Stimulated activated CD8-positive, alpha-beta memory T cell treated with anti-CD3 and anti-CD28 coated beads, Interleukin-7, amount 100 ng/mL, for 48 hours (primary cell): Measurements from ENCODE around the gene CHD2.
"Not testable (repeated sequence)": the region's sequence is repeated elsewhere in the genome, so short reads cannot be mapped to it uniquely, and the experiment has no call there.

Experiments used
- DNase-seq, 2 donors: peaks; one replicate each; pipeline ENCODE4 v3.0.0-alpha.2; 2020; ENCODE audit warnings: low read depth in 1 of 2; ENCODE audit errors: extremely low read depth in 1 of 2

CHD2 gene

DNA sequence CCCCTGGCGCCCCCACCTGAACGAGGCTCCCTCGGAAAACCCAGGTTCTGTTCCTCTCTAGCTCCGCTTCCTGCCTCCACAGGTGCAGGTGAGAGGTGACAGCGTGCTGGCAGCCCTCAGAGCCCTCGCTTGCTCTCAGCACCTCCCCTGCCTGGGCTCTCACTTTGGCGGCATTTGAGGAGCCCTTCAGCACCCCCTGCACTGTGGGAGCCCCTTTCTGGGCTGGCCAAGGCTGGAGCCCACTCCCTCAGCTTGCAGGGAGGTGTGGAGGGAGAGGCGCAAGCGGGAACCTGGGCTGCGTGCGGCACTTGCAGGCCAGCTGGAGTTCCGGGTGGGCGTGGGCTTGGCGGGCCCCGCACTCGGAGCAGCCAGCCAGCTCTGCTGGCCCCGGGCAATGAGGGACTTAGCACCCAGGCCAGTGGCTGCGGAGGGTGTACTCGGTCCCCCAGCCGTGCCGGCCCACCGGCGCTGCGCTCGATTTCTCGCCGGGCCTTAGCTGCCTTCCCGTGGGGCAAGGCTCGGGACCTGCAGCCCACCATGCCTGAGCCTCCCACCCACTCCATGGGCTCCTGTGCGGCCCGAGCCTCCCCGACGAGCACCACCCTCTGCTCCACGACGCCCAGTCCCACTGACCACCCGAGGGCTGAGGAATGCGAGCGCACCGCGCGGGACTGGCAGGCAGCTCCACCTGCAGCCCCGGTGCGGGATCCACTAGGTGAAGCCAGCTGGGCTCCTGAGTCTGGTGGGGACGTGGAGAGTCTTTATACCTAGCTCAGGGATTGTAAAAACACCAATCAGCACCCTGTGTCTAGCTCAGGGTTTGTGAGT lies 131.6 kb downstream of the CHD2 start:
- not testable (repeated sequence) for DNase-seq

GRCh38 chr15:93032515-93033206 lies 132.5 kb downstream of the CHD2 start:
- DNase-seq = not testable (repeated sequence)

GRCh38 chr15:93033434-93034045 lies 133.4 kb downstream of the CHD2 start:
- DNase-seq = no peak

DNA sequence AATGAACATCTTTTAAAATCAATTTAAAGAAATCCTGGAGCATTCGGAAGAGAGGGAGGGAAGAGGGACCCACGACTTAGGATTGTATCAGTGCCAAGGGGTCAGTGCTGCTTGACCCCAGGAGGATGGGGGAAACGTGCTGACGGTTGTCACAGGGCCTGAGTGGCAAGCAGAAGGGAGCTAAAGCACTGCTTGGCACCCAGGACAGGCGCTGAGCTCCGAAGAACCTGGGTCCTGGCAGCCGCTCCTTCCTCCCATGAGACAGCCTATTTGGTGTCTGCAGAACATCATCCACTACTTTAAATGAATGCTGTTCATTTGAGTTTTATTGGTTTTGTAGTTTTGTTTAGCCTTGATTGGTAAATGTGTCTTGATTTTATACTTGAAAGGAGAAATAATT lies 134.4 kb downstream of the CHD2 start:
- no peak for DNase-seq

- no peak for DNase-seq
Measured at GRCh38 chr15:93035092-93035915, 135.2 kb downstream of the CHD2 start.

GRCh38 chr15:93035953-93036810 lies 136.1 kb downstream of the CHD2 start:
- DNase-seq = peak in 1 of 2 donors; percentile 24

GRCh38 chr15:93036951-93037819 lies 137.1 kb downstream of the CHD2 start:
- no peak for DNase-seq

DNA sequence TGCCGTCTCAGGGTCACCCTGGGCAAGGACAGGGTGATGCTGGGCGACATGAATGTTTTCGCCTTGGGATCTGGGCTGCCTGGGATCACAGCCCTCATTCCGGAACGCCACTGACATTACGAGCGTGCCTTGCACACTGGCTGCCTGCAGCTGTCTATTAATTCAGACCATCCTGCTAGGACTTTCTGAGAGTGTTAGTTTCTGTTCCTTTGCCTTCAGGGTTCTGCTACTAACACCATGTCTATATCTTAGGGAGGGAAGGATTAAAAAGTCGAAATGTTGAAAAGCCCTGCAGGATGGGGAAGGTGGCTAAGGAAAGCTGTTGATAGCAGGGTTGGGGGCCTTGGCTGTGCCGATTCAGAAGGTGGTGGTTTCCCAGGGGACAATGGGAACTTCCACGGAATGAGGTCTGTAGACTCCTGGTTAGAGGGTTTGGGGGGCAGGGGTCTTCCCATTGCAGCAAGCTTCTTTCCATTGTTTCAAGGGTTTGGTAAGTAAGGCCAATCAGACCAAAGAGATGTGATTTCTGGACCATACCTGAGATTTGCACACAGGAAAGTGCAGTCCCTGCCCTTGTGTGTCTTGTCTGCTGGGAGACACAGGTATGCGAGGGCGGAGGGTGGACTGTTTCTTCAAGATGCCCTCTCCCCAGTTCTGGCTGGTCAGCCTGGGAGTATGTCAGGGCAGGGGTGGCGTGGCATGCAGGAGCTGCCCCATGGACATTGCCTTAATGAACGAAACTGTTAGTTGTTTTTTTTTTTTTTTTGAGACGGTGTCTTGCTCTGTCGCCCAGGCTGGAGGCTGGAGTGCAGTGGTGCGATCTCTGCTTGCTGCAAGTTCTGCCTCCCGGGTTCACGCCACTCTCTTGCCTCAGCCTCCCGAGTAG lies 137.9 kb downstream of the CHD2 start:
- DNase-seq = no peak

DNA sequence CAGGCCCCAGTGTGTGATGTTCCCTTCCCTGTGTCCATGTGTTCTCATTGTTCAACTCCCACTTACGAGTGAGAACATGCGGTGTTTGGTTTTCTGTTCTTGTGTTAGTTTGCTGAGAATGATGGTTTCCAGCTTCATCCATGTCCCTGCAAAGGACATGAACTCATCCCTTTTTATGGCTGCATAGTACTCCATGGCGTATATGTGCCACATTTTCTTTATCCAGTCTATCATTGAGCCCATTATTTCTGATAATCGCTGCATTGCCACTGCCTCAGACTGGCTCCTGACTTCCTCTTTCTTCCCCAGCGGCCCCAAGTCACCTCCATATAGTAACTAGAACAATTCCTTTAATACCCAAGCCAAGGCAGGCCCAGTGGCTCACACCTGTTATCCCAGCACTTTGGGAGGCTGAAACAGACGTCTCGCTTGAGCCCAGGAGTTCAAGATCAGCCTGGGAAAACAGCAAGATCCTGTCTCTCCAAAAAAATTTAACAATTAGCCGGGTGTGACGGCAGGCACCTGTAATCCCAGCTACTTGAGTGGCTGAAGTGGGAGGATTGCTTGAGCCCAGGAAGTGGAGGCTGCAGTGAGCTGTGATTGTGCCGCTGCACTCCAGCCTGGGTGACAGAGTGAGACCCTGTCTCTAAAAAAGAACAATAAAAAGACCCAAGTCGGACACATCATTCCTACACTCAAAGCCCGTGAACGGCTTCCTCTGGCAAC lies 139.6 kb downstream of the CHD2 start:
- DNase-seq = not testable (repeated sequence)

- DNase-seq = no peak
Measured at GRCh38 chr15:93040288-93041158, 140.4 kb downstream of the CHD2 start.

DNA sequence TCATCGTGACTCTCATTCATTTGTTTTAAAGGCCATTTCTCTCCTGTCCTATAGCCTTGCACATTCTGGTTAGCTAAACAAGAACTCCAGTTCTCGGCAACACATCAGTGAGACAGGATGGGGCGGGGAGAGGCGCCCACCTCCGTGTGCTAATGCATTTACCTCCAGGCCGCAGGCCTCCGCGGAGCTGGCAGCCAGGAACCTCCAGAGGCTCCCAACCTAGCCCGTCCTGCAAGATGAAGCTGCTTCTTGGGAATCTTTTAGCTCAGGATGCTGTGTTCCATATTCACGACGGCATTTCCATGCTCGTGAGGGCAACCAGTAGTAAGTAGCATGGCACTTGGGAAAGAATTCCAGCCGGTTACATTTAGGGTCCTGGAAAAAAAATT lies 141.0 kb downstream of the CHD2 start:
- DNase-seq = no peak

DNA sequence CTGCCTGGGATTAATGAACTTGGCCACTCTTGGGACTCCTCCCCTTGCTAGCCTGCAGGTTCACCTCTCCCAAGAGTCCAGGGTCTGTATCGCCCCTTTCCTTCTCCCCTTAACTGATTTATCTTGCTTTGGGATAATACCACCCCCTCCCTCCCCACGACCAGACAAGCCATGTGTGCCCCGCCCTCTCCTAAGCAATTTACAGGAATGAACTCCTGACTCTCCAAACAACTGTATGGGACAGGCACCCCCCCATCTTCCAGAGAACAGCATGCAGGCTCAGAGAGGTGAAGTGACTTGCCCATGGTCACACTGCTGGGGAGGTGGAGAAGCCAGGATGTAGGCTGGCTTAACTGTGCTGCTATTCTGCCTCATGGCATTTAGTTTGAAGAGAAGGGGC lies 142.1 kb downstream of the CHD2 start:
- no peak for DNase-seq

DNA sequence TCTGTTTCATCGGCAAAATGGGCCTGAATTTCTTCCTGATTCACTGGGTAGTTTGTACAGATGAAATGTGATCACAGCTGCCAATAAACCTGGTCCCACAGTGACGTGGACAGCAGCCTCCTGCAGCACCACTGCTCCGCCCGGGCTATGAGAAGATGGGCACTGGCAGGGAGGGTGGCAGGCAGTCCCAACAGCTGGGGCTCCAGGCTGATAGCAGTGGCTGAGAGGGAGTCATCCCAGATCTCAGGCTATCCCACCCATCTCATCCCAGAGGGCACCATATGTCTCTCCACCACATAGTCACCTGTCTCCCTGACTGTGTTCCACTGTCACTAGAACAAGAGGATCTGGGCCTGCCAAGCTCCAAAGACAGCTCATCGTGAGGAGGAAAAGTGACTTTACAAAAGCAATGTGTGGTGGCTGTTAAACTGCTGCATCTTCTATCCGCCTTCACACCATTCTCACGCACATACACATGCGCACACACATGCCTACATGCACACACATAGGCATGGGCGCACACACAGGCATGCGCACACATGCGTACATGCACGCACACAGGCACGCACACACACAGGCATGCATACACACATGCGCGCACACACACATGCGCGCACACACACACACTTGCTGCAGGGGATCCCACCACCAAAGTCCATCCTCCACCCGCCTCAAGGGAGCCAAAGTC lies 142.7 kb downstream of the CHD2 start:
- no peak for DNase-seq

GRCh38 chr15:93043621-93044300 lies 143.6 kb downstream of the CHD2 start:
- DNase-seq = no peak
